Astrocyte (in vitro differentiated cells and primary cell): ENCODE results near the gene SUOX. TPM values are rescaled to one million over a fixed set of nuclear protein-coding genes. Genes with fewer than 3 reads are reported as not detected.

ENCODE experiments used
- DNase-seq: peaks from one replicate; pipeline ENCODE4 v3.0.0-alpha.2; 2010; ENCODE audit warnings: low read depth
- FAIRE-seq: peaks from 2 replicates; lab custom pipeline; 2011; peaks lifted over from hg19 to GRCh38; lab: Jason Lieb, UNC
- H2AFZ ChIP-seq: 2 replicates; pipeline ENCODE4 v1.6.0; 2012; ENCODE audit warnings: low read depth, low read length, inconsistent platforms
- H3K27ac ChIP-seq: 2 replicates; pipeline ENCODE4 v1.5.1; 2011; ENCODE audit warnings: low read depth, low read length, inconsistent platforms
- H3K27me3 ChIP-seq: 2 replicates; pipeline ENCODE4 v1.6.0; 2011; ENCODE audit warnings: low read length, inconsistent platforms; ENCODE audit not compliant: insufficient read depth
- H3K36me3 ChIP-seq: 2 replicates; pipeline ENCODE4 v1.5.1; 2011; ENCODE audit warnings: low read length, inconsistent platforms; ENCODE audit not compliant: insufficient read depth
- H3K4me1 ChIP-seq: 2 replicates; pipeline ENCODE4 v1.5.1; 2011; ENCODE audit warnings: low read length, inconsistent platforms; ENCODE audit not compliant: insufficient read depth
- H3K4me2 ChIP-seq: 2 replicates; pipeline ENCODE4 v1.6.0; 2012; ENCODE audit warnings: low read length, inconsistent platforms
- H3K4me3 ChIP-seq: 2 replicates; pipeline ENCODE4 v1.5.1; 2011; ENCODE audit warnings: low read depth, mild to moderate bottlenecking, low read length, inconsistent platforms; ENCODE audit not compliant: insufficient read depth
- H3K79me2 ChIP-seq: 2 replicates; pipeline ENCODE4 v1.6.0; 2012; ENCODE audit warnings: mild to moderate bottlenecking, low read length, inconsistent platforms; ENCODE audit not compliant: insufficient read depth
- H3K9ac ChIP-seq: 2 replicates; pipeline ENCODE4 v1.6.0; 2012; ENCODE audit warnings: mild to moderate bottlenecking, low read length, inconsistent platforms
- H3K9me3 ChIP-seq: 2 replicates; pipeline ENCODE4 v1.5.1; 2012; ENCODE audit warnings: low read depth, mild to moderate bottlenecking, low read length, inconsistent platforms; ENCODE audit not compliant: insufficient read depth
- H4K20me1 ChIP-seq: 2 replicates; pipeline ENCODE4 v1.6.0; 2012; ENCODE audit warnings: low read length, inconsistent platforms; ENCODE audit not compliant: insufficient read depth
- H3K27ac Mint-ChIP-seq: one replicate; pipeline ENCODE4 v1.8.0; 2021; ENCODE audit warnings: mild to moderate bottlenecking, mixed read lengths; ENCODE audit not compliant: unreplicated experiment
- H3K27me3 Mint-ChIP-seq: one replicate; pipeline ENCODE4 v1.8.0; 2021; ENCODE audit warnings: low read depth, mixed read lengths; ENCODE audit not compliant: unreplicated experiment
- H3K36me3 Mint-ChIP-seq: one replicate; pipeline ENCODE4 v1.8.0; 2021; ENCODE audit warnings: low read depth, mixed read lengths; ENCODE audit not compliant: unreplicated experiment
- H3K4me1 Mint-ChIP-seq: one replicate; pipeline ENCODE4 v1.8.0; 2021; ENCODE audit warnings: low read depth, mixed read lengths; ENCODE audit not compliant: unreplicated experiment
- H3K4me3 Mint-ChIP-seq: one replicate; pipeline ENCODE4 v1.8.0; 2021; ENCODE audit warnings: mild to moderate bottlenecking, moderate library complexity, mixed read lengths; ENCODE audit not compliant: unreplicated experiment
- H3K9me3 Mint-ChIP-seq: one replicate; pipeline ENCODE4 v1.8.0; 2021; ENCODE audit warnings: mild to moderate bottlenecking, mixed read lengths; ENCODE audit not compliant: unreplicated experiment
- CTCF ChIP-seq: IDR thresholded peaks from 2 replicates; pipeline ENCODE4 v1.5.1; 2011; ENCODE audit warnings: low read depth, mild to moderate bottlenecking, inconsistent platforms, low read length, moderate library complexity; ENCODE audit not compliant: insufficient read depth
- EZH2 ChIP-seq: IDR thresholded peaks from 2 replicates; pipeline ENCODE4 v1.6.1; 2012; ENCODE audit warnings: mild to moderate bottlenecking, low read length, inconsistent platforms; ENCODE audit not compliant: insufficient read depth
- total RNA-seq: library from RNA; stranded (reverse); gene quantifications from 2 replicates; pipeline ENCODE4 v1.2.1, GENCODE V29; 2021

The SUOX gene
- total RNA-seq, 1 donor from 2014 or later = 14.3 TPM

- Mint-ChIP-seq H3K4me1 (no peaks in the 10 kb centered on the region), H3K27me3 (no peaks in the 10 kb centered on the region), H3K9me3 (no peaks in the 10 kb centered on the region), H3K36me3 (peaks cover 19% of the 10 kb centered on the region), H3K4me3 (no peak overlapping the region), H3K27ac (no peak overlapping the region)
- DNase-seq (no peak), FAIRE-seq (no peak)
- Histone ChIP-seq H3K27me3 (no peaks in the 10 kb centered on the region), H3K79me2 (no peaks in the 10 kb centered on the region), H4K20me1 (no peaks in the 10 kb centered on the region), H3K4me1 (no peaks in the 10 kb centered on the region), H3K27ac (no peak overlapping the region), H3K4me3 (no peak overlapping the region), H3K9me3 (no peaks in the 10 kb centered on the region), H3K4me2 (no peak overlapping the region), H3K9ac (no peak overlapping the region), H3K36me3 (peaks cover 4% of the 10 kb centered on the region), H2AFZ (no peak overlapping the region)
- no peak for TF ChIP-seq CTCF
- TF ChIP-seq EZH2 = no peak
These were observed 37.7 kb downstream of the SUOX start for GRCh38 chr12:56034586-56035332.

GRCh38 chr12:56037161-56037560, 40.1 kb downstream of the SUOX start:
- TF ChIP-seq EZH2 = no peak
- no peak for TF ChIP-seq CTCF
- Histone ChIP-seq H2AFZ (no peak overlapping the region), H3K4me2 (no peak overlapping the region), H3K9ac (no peak overlapping the region), H3K27me3 (no peaks in the 10 kb centered on the region), H4K20me1 (peaks cover 1% of the 10 kb centered on the region), H3K36me3 (peaks cover 4% of the 10 kb centered on the region), H3K79me2 (peaks cover 6% of the 10 kb centered on the region), H3K4me3 (no peak overlapping the region), H3K9me3 (no peaks in the 10 kb centered on the region), H3K4me1 (peaks cover 7% of the 10 kb centered on the region), H3K27ac (no peak overlapping the region)
- peaks cover 2% of the 10 kb centered on the region for H3K4me1 Mint-ChIP-seq
- no peak overlapping the region for H3K4me3 Mint-ChIP-seq
- H3K36me3 Mint-ChIP-seq = peaks cover 14% of the 10 kb centered on the region
- H3K9me3 Mint-ChIP-seq = no peaks in the 10 kb centered on the region
- no peak overlapping the region for H3K27ac Mint-ChIP-seq
- FAIRE-seq (no peak), DNase-seq (no peak)
- H3K27me3 Mint-ChIP-seq = no peaks in the 10 kb centered on the region

- H4K20me1 ChIP-seq = peaks cover 11% of the 10 kb centered on the region
- Mint-ChIP-seq H3K36me3 (peaks cover 6% of the 10 kb centered on the region), H3K4me1 (peaks cover 2% of the 10 kb centered on the region), H3K27ac (no peak overlapping the region), H3K9me3 (no peaks in the 10 kb centered on the region), H3K27me3 (no peaks in the 10 kb centered on the region), H3K4me3 (no peak overlapping the region)
- no peaks in the 10 kb centered on the region for H3K9me3 ChIP-seq
- H3K4me1 ChIP-seq = peaks cover 11% of the 10 kb centered on the region
- H2AFZ ChIP-seq = no peak overlapping the region
- TF ChIP-seq CTCF = no peak
- no peak for TF ChIP-seq EZH2
- H3K36me3 ChIP-seq = peaks cover 7% of the 10 kb centered on the region
- no peak for DNase-seq
- H3K4me2 ChIP-seq = no peak overlapping the region
- H3K79me2 ChIP-seq = peaks cover 16% of the 10 kb centered on the region
- no peak overlapping the region for H3K27ac ChIP-seq
- H3K27me3 ChIP-seq = no peaks in the 10 kb centered on the region
- FAIRE-seq = no peak
- no peak overlapping the region for H3K4me3 ChIP-seq
- no peak overlapping the region for H3K9ac ChIP-seq
These were observed 41.1 kb downstream of the SUOX start for GRCh38 chr12:56038022-56038655.
